MCF 10A (cell line): ENCODE measurements around the gene POU6F1. TPM values are rescaled to one million over a fixed set of nuclear protein-coding genes. Genes with fewer than 3 reads are reported as not detected.

ENCODE experiments used
- BruUV-seq: library from RNA; stranded (reverse); fragments of 400-500 nt; replicated peaks from 2 replicates; lab custom pipeline; 2021; lab: Mats Ljungman, UMichigan
- CTCF ChIA-PET: fragments of 300-600 bp; sonication (Branson Sonifier 250); formaldehyde crosslinking; extraction: SDS; loops from one replicate; lab custom pipeline; 2021; ENCODE audit warnings: antibody characterized with exemption, inconsistent platforms; lab: Yijun Ruan, JAX
- POLR2A ChIA-PET: fragments of 300-600, 350-650 bp; sonication (Branson Sonifier 250); formaldehyde crosslinking; extraction: SDS; loops from one replicate; lab custom pipeline; 2020; ENCODE audit warnings: antibody characterized with exemption, inconsistent platforms; lab: Yijun Ruan, JAX
- DNase-seq: peaks from one replicate; pipeline ENCODE4 v3.0.0-alpha.2; 2018; ENCODE audit not compliant: unreplicated experiment
- H3K27ac Mint-ChIP-seq: one replicate; pipeline ENCODE4 v1.8.0; 2022; ENCODE audit warnings: mild to moderate bottlenecking, low read depth, mixed read lengths; ENCODE audit not compliant: unreplicated experiment
- H3K27me3 Mint-ChIP-seq: one replicate; pipeline ENCODE4 v1.8.0; 2022; ENCODE audit warnings: mixed read lengths; ENCODE audit not compliant: insufficient read depth, unreplicated experiment
- H3K36me3 Mint-ChIP-seq: one replicate; pipeline ENCODE4 v1.8.0; 2022; ENCODE audit warnings: mild to moderate bottlenecking, moderate library complexity, mixed read lengths; ENCODE audit not compliant: insufficient read depth, unreplicated experiment
- H3K4me1 Mint-ChIP-seq: one replicate; pipeline ENCODE4 v1.8.0; 2022; ENCODE audit warnings: mixed read lengths; ENCODE audit not compliant: insufficient read depth, unreplicated experiment
- H3K4me3 Mint-ChIP-seq: one replicate; pipeline ENCODE4 v1.8.0; 2022; ENCODE audit warnings: mild to moderate bottlenecking, moderate library complexity, mixed read lengths; ENCODE audit not compliant: unreplicated experiment
- H3K9me3 Mint-ChIP-seq: one replicate; pipeline ENCODE4 v1.8.0; 2022; ENCODE audit warnings: mixed read lengths; ENCODE audit not compliant: unreplicated experiment
- intact Hi-C: fragments of 100-400 bp; cut with micrococcal nuclease; formaldehyde crosslinking; loops from 2 replicates; pipeline ENCODE4 v1.14.1; 2022
- total RNA-seq: library from RNA; stranded (reverse); gene quantifications from 2 replicates; pipeline ENCODE4 v1.2.3, GENCODE V29; 2022
- TF ChIP-seq, protein P1 (sequence below): fragments of 200-600 bp; IDR thresholded peaks from one replicate; pipeline ENCODE4 v1.8.0; 2022; ENCODE audit warnings: antibody characterized with exemption, mild to moderate bottlenecking; ENCODE audit not compliant: unreplicated experiment

POU6F1 gene
- total RNA-seq, 1 experiment from 2014 or later = 3.0 TPM

DNA sequence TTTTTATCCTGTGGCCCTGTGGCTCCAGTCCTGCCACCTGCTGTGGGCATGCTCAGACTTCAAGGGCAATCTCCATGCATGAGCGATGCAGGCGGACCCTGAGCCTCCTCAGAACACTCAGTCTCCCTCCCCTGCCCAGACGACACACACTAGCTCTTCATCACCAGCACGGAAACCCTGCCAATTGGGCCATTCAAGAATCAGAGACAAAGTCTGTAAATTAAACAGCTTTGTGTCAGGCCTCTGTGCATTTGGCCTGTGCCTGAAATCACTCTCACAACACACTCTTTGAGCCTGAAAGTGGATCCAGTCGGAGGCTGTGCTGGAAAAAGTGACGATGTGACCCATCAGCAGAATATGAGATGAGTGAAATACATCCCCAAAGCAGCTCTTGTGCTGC, 12.5 kb downstream of the POU6F1 start:
- POLR2A ChIA-PET = interaction anchor here (0.9 to 1.8 kb wide), 3 partner anchors 8 to 123 kb away, joined by 3 to 6 read pairs (median 3); no protein-coding TSS in a partner anchor
- DNase-seq = no peak
- Mint-ChIP-seq H3K27me3 (no peaks in the 10 kb centered on the region), H3K9me3 (no peaks in the 10 kb centered on the region), H3K36me3 (no peaks in the 10 kb centered on the region), H3K4me1 (peaks cover 7% of the 10 kb centered on the region), H3K27ac (no peak overlapping the region), H3K4me3 (no peak overlapping the region)
- no TSS peak for BruUV-seq
- CTCF ChIA-PET = interaction anchor here (1.4 kb wide), 1 partner anchor 13 kb away, joined by 5 read pairs; the partner anchor contains the start of gene POU6F1
- TF ChIP-seq, protein P1, sequence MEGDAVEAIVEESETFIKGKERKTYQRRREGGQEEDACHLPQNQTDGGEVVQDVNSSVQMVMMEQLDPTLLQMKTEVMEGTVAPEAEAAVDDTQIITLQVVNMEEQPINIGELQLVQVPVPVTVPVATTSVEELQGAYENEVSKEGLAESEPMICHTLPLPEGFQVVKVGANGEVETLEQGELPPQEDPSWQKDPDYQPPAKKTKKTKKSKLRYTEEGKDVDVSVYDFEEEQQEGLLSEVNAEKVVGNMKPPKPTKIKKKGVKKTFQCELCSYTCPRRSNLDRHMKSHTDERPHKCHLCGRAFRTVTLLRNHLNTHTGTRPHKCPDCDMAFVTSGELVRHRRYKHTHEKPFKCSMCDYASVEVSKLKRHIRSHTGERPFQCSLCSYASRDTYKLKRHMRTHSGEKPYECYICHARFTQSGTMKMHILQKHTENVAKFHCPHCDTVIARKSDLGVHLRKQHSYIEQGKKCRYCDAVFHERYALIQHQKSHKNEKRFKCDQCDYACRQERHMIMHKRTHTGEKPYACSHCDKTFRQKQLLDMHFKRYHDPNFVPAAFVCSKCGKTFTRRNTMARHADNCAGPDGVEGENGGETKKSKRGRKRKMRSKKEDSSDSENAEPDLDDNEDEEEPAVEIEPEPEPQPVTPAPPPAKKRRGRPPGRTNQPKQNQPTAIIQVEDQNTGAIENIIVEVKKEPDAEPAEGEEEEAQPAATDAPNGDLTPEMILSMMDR = no peak
- intact Hi-C loops = no loop called here

DNA sequence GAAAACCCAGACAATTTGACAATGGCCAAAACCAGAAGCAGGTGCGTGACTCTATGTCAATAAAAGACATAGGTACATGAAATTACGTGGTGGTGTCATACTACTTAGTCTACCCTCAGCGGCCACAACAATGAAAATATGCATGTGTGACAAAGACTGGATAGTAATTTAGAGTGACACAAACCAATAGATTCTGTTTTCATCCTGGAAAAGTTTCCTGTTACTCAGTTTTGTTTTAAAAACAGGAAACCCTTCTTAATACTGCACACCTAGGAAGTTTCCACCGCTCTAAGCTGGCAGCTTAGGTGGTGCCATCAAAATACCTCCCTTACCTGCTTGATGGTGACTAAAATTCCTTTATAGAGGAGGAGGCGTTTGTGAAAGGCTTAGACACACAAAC, 15.1 kb downstream of the POU6F1 start:
- ChIA-PET CTCF (no interaction called here), POLR2A (no interaction called here)
- BruUV-seq = no TSS peak
- Mint-ChIP-seq H3K4me3 (no peak overlapping the region), H3K9me3 (no peaks in the 10 kb centered on the region), H3K27ac (no peak overlapping the region), H3K27me3 (no peaks in the 10 kb centered on the region), H3K4me1 (peaks cover 7% of the 10 kb centered on the region), H3K36me3 (no peaks in the 10 kb centered on the region)
- DNase-seq = no peak
- TF ChIP-seq, protein P1 = no peak
- intact Hi-C loops = no loop called here

DNA sequence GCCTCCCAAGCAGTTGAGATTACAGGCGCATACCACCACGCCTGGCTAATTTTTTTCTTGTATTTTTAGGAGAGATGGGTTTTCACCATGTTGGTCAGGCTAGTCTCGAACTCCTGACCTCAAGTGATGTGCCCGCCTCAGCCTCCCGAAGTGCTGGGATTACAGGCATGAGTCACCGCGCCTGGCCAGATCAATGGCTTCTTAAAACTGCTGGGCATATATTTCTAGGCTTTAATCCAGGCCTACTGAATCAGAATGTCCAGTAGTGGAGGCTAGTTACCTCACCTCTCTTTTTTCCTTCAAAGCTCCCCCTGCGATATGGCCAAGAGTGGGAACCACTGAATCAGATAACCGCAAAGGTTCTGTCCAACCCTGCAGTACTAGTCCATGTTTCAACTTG, 17.1 kb downstream of the POU6F1 start:
- ChIA-PET POLR2A (no interaction called here), CTCF (no interaction called here)
- intact Hi-C loops = no loop called here
- no peak for DNase-seq
- no peaks in the 10 kb centered on the region for H3K9me3 Mint-ChIP-seq
- no peaks in the 10 kb centered on the region for H3K36me3 Mint-ChIP-seq
- TF ChIP-seq, protein P1 = no peak
- H3K27ac Mint-ChIP-seq = no peak overlapping the region
- BruUV-seq = no TSS peak
- H3K4me3 Mint-ChIP-seq = no peak overlapping the region
- peaks cover 7% of the 10 kb centered on the region for H3K4me1 Mint-ChIP-seq
- no peaks in the 10 kb centered on the region for H3K27me3 Mint-ChIP-seq

DNA sequence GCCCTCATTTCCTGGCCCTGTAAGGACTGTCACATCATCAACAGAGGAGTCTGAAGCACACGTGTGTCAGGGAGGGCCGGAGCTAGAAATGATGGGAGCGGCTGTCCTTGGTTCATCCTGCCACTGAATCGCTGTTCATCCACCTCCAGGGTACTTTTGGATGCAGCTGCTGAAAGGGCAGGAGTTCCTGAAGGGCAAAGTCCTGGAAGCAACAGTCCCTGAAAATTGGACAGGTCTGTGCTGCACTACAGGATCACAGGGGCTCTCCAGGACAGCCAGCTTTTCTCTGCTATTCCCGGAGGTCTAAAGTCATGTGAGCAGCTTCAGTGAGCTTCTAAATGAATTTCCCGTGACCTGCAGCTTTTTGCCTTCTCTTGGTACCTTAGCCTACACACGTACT, 17.7 kb downstream of the POU6F1 start:
- Mint-ChIP-seq H3K36me3 (no peaks in the 10 kb centered on the region), H3K27ac (no peak overlapping the region), H3K4me3 (no peak overlapping the region), H3K9me3 (no peaks in the 10 kb centered on the region), H3K27me3 (no peaks in the 10 kb centered on the region), H3K4me1 (peaks cover 7% of the 10 kb centered on the region)
- TF ChIP-seq, protein P1 = no peak
- BruUV-seq = no TSS peak
- POLR2A ChIA-PET = no interaction called here
- intact Hi-C loops = no loop called here
- CTCF ChIA-PET = no interaction called here
- DNase-seq = no peak
